DND-41 (cell line): Measurements from ENCODE around the gene MVK.

Source experiments
- EZH2 ChIP-seq: IDR thresholded peaks from 3 replicates; pipeline ENCODE4 v1.6.1; 2012; ENCODE audit warnings: borderline replicate concordance, low read depth, mild to moderate bottlenecking, moderate library complexity, low read length, inconsistent platforms; ENCODE audit not compliant: severe bottlenecking
- TF ChIP-seq, protein P1 (sequence below): IDR thresholded peaks from 2 replicates; pipeline ENCODE4 v1.5.1; 2012; ENCODE audit warnings: borderline replicate concordance, low read length, moderate library complexity, mild to moderate bottlenecking; ENCODE audit not compliant: poor library complexity, severe bottlenecking; ENCODE audit errors: extremely low read depth

- TF ChIP-seq, protein P1, sequence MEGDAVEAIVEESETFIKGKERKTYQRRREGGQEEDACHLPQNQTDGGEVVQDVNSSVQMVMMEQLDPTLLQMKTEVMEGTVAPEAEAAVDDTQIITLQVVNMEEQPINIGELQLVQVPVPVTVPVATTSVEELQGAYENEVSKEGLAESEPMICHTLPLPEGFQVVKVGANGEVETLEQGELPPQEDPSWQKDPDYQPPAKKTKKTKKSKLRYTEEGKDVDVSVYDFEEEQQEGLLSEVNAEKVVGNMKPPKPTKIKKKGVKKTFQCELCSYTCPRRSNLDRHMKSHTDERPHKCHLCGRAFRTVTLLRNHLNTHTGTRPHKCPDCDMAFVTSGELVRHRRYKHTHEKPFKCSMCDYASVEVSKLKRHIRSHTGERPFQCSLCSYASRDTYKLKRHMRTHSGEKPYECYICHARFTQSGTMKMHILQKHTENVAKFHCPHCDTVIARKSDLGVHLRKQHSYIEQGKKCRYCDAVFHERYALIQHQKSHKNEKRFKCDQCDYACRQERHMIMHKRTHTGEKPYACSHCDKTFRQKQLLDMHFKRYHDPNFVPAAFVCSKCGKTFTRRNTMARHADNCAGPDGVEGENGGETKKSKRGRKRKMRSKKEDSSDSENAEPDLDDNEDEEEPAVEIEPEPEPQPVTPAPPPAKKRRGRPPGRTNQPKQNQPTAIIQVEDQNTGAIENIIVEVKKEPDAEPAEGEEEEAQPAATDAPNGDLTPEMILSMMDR = no peak
- TF ChIP-seq EZH2 = no peak
Measured at GRCh38 chr12:109610523-109610922, 36.9 kb downstream of the MVK start.
